ENCODE measurements around the gene USP17L12.
"Not testable (repeated sequence)": the region's sequence is repeated elsewhere in the genome, so short reads cannot be mapped to it uniquely, and the experiment has no call there.

GRCh38 chr4:9247953-9248680 lies 28.2 kb downstream of the USP17L12 start, which contains the start of gene USP17L18:
- TF ChIP-seq CTCF (IDR thresholded peaks at IDR 0.05); POLR2A (IDR thresholded peaks at IDR 0.05; ENCODE audit: low read depth); EP300 (IDR thresholded peaks at IDR 0.05): not testable (repeated sequence)
